RKO (cell line): Measurements from ENCODE around the gene DDX23.

Experiments used
- DNase-seq: peaks from one replicate; pipeline ENCODE4 v3.0.0-alpha.2; 2016; ENCODE audit warnings: low spot score

DDX23 gene

GRCh38 chr12:48795550-48796455, 56.2 kb downstream of the DDX23 start:
- DNase-seq = peak; percentile 83

- DNase-seq = no peak
Observed at GRCh38 chr12:48794870-48795269, 57.1 kb downstream of the DDX23 start.

- no peak for DNase-seq
Observed at GRCh38 chr12:48793696-48794095, 58.3 kb downstream of the DDX23 start.

- DNase-seq = no peak
Observed at GRCh38 chr12:48789858-48790326, 62.1 kb downstream of the DDX23 start.

- DNase-seq = peak; percentile 71
Observed at GRCh38 chr12:48788854-48789775, 62.8 kb downstream of the DDX23 start, which contains the start of gene ADCY6. Gene ADCY6, minus strand, starts transcription at chr12:48789089. Its CDS starts 5,655 bp downstream, at chr12:48783434.

- DNase-seq = no peak
Observed at GRCh38 chr12:48788524-48788853, 63.5 kb downstream of the DDX23 start.

- no peak for DNase-seq
Observed at GRCh38 chr12:48787791-48788523, 64.0 kb downstream of the DDX23 start.

- DNase-seq = no peak
Observed at GRCh38 chr12:48786591-48787544, 65.1 kb downstream of the DDX23 start.

- DNase-seq = no peak
Observed at GRCh38 chr12:48783432-48783831, 68.5 kb downstream of the DDX23 start.

- DNase-seq = no peak
Observed at GRCh38 chr12:48782457-48783395, 69.2 kb downstream of the DDX23 start.

GRCh38 chr12:48781750-48782456, 70.1 kb downstream of the DDX23 start:
- DNase-seq = no peak

- no peak for DNase-seq
Observed at GRCh38 chr12:48780381-48781025, 71.5 kb downstream of the DDX23 start.

GRCh38 chr12:48779869-48780268, 72.1 kb downstream of the DDX23 start:
- no peak for DNase-seq
